IMR-90 (cell line): Measurements from ENCODE around the gene ARHGEF4.

Experiments
- CTCF ChIP-seq: conservative IDR thresholded peaks from 2 replicates; pipeline ENCODE4 v1.5.1; 2012; ENCODE audit warnings: mild to moderate bottlenecking, low read depth, low read length, improper control_type of control experiment
- MAFK ChIP-seq: IDR thresholded peaks from 2 replicates; pipeline ENCODE4 v1.6.1; 2012; ENCODE audit warnings: low read depth, low read length, improper control_type of control experiment
- MAZ ChIP-seq: IDR thresholded peaks from 2 replicates; pipeline ENCODE4 v1.6.1; 2012; ENCODE audit warnings: low read depth, mild to moderate bottlenecking, low read length, improper control_type of control experiment, moderate library complexity, borderline replicate concordance

DNA sequence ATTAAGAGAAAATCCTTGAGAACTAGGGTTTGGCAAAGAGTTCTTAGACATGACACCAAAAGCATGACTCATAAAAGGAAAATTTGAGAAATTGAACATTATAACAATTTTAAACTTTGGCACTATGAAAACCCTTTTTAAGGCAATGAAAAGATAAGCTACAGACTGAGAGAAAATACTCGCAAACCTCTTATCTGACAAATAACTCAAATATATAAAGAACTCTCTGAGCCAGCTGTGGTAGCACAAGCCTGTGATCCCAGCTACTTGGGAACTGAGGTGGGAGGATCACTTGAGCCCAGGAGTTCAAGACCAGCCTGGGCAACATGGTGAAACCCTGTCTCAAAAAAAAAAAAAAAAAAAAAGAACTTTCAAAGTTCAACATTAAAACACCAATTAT lies 186.0 kb downstream of the ARHGEF4 start:
- TF ChIP-seq CTCF (no peak), MAFK (no peak), MAZ (no peak)
